GM19324 (cell line): ENCODE data around the gene ZNF440.
A peak's percentile ranks its signal among the peaks of the same experiment; 100 is the strongest.
"Not testable (repeated sequence)": the region's sequence is repeated elsewhere in the genome, so short reads cannot be mapped to it uniquely, and the experiment has no call there.

Experiments used
- ATAC-seq: cut with Tn5 transposase; IDR thresholded peaks from one replicate; pipeline ENCODE4 v1.9.1; 2021; ENCODE audit warnings: mild to moderate bottlenecking, moderate library complexity; ENCODE audit not compliant: unreplicated experiment, low FRiP score

Gene ZNF440

GRCh38 chr19:11814029-11814699, at the start of gene ZNF440:
Gene ZNF440, plus strand, starts transcription at chr19:11814273. Its CDS starts 175 bp downstream, at chr19:11814448.
- peak; percentile 97 for ATAC-seq

DNA sequence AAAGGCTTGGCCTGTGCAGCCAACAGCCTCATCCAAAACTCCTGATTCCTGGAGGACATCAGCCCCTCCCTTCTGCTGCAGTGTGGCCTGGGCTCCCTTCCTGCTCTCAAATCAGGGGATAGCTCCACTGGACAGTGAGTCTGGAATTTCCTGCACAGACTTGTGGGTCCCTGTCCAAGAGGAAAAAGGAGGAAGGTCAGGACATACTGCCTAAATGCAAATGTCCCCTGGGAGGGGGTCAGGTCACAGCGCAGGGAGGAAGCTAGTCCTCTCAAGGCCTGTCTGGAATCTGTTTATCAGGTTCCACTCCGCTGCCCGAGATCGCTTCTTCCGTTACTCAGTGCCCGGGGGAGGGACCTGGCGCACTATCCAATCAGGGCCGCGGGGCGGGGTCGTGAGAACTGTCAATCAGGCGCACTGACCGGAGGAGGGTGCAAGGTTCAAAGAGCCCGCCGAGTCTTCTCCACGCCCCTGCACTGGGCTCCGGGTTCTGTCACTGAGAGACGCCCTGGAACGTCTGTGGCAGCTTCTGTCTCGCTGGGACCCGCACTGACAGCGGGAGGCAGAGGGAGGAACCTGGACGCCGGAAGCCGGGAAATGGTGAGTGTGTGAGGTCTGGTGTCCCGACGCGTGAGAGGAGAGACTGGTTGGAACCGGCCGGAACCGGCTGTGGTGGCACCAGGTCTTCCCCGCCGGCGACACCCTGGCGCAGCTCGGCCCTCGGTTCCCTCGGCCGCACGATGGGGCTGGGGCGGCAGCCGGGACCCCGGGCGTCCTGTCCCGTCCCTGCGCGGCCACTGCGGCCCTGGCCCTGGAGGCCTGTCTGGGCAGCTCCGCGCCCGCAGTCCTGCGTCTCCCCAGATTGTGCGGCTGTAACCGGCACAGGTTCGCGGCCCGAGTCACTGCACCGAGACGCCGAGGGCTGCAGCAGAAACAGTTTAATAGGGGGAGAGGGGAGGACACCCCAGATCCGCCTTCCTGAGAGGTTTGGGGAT, 47.2 kb upstream of the ZNF440 start, which contains the start of gene ZNF441:
TSS of gene ZNF441 (plus strand) at position 404 of the 995 bp plus-strand sequence. CDS start at position 598, 194 bp downstream.
- ATAC-seq: peak; percentile 95

- ATAC-seq: peak; percentile 34
These were observed 46.4 kb upstream of the ZNF440 start for GRCh38 chr19:11767633-11768133.

DNA sequence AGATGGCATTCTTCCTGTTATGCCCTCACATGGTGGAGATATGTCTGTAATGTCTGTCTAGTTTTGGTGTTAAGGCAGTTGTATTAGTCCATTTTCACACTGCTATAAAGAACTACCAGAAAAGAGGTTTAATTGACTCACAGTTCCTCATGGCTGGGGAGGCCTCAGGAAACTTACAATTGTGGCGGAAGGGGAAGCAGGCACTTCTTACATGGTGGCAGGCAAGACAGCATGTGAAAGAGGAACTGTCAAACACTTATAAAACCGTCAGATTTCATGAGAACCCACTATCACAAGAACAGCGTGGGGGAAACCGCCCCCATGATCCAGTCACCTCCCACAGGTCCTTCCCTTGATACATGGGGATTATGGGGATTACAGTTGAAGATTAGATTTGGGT, 44.1 kb upstream of the ZNF440 start:
- ATAC-seq: no peak

GRCh38 chr19:11771520-11771919, 42.6 kb upstream of the ZNF440 start:
- not testable (repeated sequence) for ATAC-seq

- ATAC-seq: not testable (repeated sequence)
These were observed 37.4 kb upstream of the ZNF440 start for GRCh38 chr19:11776669-11777068.

DNA sequence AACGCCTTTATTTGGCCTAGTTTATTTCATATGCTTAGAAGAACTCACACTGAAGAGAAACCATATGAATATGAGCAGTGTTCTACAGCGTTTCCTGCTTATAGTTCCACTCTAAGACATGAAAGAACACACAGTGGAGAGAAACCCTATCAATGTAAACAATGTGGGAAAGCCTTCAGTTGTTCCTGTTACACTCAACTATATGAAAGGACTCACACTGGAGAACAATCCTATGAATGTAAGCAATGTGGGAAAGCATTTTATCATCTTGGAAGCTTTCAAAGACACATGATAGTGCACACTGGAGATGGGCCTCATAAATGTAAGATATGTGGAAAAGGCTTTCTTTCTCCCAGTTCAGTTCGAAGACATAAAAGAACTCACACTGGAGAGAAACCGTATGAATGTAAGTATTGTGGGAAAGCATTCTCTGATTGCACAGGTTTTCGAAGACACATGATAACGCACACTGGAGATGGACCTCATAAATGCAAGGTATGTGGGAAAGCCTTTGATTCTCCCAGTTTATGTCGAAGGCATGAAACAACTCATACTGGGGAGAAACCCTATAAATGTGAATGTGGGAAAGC, 33.5 kb upstream of the ZNF440 start:
- ATAC-seq: no peak

DNA sequence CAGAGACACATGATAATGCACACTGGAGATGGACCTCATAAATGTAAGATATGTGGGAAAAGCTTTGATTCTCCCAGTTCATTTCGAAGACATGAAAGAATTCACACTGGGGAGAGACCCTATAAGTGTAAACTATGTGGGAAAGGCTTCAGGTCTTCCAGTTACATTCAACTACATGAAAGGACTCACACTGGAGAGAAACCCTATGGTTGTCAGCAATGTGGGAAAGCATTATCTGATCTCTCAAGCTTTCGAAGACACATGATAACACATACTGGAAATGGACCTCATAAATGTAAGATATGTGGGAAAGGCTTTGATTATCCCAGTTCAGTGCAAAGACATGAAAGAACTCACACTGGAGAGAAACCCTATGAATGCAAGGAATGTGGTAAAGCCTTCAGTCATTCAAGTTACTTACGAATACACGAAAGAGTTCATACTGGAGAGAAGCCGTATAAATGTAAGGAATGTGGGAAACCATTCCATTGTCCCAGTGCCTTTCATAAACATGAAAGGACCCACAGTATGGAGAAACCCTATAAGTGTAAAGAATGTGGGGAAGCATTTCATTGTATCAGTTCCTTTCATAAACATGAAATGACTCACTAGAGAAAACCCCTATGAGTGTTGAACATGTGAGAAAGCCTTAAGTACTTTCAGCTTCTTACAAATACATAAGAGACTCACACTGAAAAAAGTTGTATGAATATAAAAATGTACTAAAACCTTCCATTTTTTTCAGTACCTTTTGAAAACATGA, 32.6 kb upstream of the ZNF440 start:
- ATAC-seq: no peak

- no peak for ATAC-seq
These were observed 30.3 kb upstream of the ZNF440 start for GRCh38 chr19:11783767-11784166.

GRCh38 chr19:11784356-11784755, 29.7 kb upstream of the ZNF440 start:
- no peak for ATAC-seq

GRCh38 chr19:11787536-11787935, 26.5 kb upstream of the ZNF440 start:
- ATAC-seq: no peak

GRCh38 chr19:11792942-11793341, 21.1 kb upstream of the ZNF440 start:
- ATAC-seq: no peak

DNA sequence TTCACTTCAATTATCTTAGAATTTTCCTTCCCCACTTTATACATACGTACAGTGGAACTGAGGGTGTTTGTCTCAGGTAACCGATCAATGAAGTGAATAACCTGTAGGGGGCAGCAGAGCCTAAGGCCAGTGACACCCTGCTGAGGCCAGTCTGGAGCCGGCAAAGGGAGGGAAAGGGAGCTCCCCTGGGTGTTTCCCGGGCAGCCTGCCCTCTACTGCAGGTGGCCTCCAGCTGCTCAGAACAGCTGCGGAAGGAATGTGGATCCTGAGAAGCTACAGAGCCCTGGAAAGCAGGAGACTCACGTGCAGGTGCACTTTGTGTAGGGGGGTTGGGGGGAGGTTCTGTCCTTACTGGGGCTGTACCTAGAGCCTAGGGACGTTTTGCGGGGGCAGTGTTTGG, 16.6 kb upstream of the ZNF440 start:
- ATAC-seq: no peak

GRCh38 chr19:11798391-11799330, 15.4 kb upstream of the ZNF440 start, which contains the start of gene ZNF491:
Gene ZNF491, plus strand, starts transcription at chr19:11798523. Its CDS starts 7,431 bp downstream, at chr19:11805954.
- ATAC-seq: no peak

GRCh38 chr19:11806354-11807098, 7.5 kb upstream of the ZNF440 start:
- ATAC-seq: no peak

DNA sequence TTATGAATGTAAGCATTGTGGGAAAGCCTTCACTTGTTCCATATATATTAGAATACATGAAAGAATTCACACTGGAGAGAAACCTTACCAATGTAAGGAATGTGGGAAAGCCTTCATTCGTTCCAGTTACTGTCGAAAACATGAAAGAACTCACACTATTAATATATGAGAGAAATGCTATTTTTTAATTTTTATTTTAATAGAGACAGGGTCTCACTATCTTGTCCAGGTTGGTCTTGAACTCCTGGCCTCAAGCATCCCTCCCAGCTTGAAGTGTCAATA, 7.0 kb upstream of the ZNF440 start:
- no peak for ATAC-seq

DNA sequence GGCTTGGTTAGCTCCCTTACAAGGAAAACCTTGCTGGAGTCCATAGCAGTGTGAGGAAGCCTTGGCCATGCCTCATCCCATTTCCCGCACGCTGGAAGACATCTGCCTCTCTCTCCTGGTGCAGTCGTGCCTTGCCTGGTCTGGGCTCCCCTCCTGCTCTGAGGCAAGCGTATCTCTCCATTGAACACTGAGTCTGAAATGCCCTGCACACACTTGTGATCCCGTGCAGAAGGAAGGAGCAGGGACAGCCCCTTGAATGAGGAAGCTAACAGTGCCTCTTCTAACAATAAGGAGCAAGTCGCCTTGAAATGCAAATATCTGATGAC, 407 bp upstream of the ZNF440 start:
- peak; percentile 21 for ATAC-seq

- ATAC-seq: no peak
These were observed 595 bp downstream of the ZNF440 start for GRCh38 chr19:11814700-11815035.
